Activated T-cell treated with anti-CD3 and anti-CD28 coated beads, Interleukin-2, amount 50 U/mL, for 4 hours (primary cell): ENCODE results near the gene IKZF1. TPM values are rescaled to one million over a fixed set of nuclear protein-coding genes. Genes with fewer than 3 reads are reported as not detected.

Source experiments
- ATAC-seq, 2 donors: fragments of 200-7000 bp; cut with Tn5 transposase; one replicate each; pipeline ENCODE4 v1.10.0; 2021
- DNase-seq: peaks from one replicate; pipeline ENCODE4 v3.0.0-alpha.2; 2020
- H3K27me3 Mint-ChIP-seq: one replicate; pipeline ENCODE4 v1.8.0; 2021; ENCODE audit warnings: low read depth, mixed read lengths
- H3K36me3 Mint-ChIP-seq: one replicate; pipeline ENCODE4 v1.8.0; 2022; ENCODE audit warnings: mixed read lengths; ENCODE audit not compliant: insufficient read depth
- H3K4me1 Mint-ChIP-seq: one replicate; pipeline ENCODE4 v1.8.0; 2021; ENCODE audit warnings: low read depth, mixed read lengths
- H3K4me3 Mint-ChIP-seq: one replicate; pipeline ENCODE4 v1.8.0; 2021; ENCODE audit warnings: mild to moderate bottlenecking, moderate library complexity, mixed read lengths
- H3K9me3 Mint-ChIP-seq: one replicate; pipeline ENCODE4 v1.8.0; 2021; ENCODE audit warnings: mixed read lengths
- total RNA-seq, 3 donors: library from RNA; stranded (reverse); gene quantifications; one replicate each; pipeline ENCODE4 v1.2.1, GENCODE V29; 2021

The IKZF1 gene
- total RNA-seq, 3 donors from 2014 or later: 168 to 229 (median 228) TPM

DNA sequence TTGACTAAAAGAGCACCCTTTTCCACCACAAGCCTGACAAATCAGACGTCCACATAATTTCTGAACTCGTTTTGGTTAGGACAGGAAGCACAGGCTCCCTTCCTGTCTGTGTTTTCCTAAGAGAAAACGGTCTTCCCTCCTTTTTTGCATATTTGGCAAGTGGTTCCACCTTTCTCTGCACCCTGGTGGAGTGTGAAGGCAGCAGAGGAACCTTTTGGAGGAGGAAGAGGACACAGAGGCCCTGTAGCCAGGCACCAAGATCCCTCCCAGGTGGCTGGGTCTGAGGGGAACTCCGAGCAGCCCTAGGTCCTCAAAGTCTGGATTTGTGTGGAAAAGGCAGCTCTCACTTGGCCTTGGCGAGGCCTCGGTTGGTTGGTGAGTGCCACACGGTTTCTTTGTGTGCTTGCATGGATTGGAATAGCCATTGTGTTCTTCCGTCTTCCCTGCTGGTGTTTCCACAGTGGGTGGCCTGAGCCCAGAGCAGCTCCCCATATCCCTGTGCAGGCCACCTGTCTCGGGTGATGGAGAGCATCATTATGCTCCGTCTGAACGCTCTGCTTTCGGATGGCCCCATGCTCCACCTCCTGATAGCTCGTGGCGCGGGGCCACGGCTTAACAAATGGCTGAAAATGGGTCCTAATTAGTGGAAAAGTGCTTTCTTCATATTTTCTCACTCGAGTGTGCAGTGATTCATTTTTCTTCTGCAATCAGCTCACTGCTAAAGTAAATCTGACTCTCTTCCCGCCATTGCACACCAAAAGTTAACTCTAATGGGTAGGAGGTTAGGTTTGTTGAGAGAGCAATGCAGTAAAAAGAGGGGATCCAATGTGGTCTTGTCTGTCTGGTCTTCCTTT, 4.2 kb downstream of the IKZF1 start:
- no peaks in the 10 kb centered on the region for H3K27me3 Mint-ChIP-seq
- peaks cover 56% of the 10 kb centered on the region for H3K4me1 Mint-ChIP-seq
- H3K9me3 Mint-ChIP-seq: no peaks in the 10 kb centered on the region
- DNase-seq: no peak
- peaks cover 29% of the 10 kb centered on the region for H3K36me3 Mint-ChIP-seq
- H3K4me3 Mint-ChIP-seq: peak overlapping the region; percentile 97
- peak; percentile 7 to 14 for ATAC-seq

DNA sequence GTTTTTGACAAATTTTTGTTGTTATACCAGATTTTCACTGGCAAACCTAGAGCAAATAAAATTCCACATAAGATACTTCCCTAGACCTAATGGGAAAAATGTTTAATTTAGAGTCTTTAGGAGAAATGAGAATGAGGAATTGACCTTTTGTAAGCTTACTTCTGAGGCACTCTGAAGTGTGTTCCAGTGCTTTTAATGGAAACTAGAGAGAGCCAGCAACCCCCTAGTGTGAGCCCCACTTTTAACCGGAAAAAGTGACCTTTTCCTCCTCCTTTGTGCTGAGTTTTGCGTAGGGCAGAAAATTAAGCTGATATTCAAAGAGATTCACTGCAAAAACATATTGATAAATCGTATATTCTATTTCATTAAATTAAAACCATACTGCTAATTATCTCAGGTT, 5.2 kb downstream of the IKZF1 start:
- H3K4me1 Mint-ChIP-seq: peaks cover 66% of the 10 kb centered on the region
- peaks cover 32% of the 10 kb centered on the region for H3K36me3 Mint-ChIP-seq
- H3K27me3 Mint-ChIP-seq: no peaks in the 10 kb centered on the region
- H3K4me3 Mint-ChIP-seq: peak overlapping the region; percentile 97
- ATAC-seq: no peak
- DNase-seq: no peak
- H3K9me3 Mint-ChIP-seq: no peaks in the 10 kb centered on the region

DNA sequence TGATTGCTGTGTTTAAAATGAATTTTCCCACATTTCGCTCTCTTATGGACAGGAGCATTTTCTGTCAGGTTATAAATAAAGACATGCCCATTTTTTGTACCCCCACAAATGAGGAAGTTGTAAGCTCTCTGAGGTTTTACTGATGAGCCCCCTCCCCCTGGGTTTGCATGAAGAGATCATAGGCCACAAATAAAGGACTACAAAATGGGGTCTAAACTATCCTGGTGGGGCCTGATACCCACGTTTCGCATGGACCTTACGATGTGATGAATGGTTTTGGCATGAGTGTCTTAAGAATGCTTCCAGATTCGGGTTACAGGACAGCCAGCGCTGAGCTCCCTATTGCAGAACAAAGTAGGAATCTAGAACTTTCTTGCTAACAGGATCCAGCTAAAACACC, 5.8 kb downstream of the IKZF1 start:
- no peaks in the 10 kb centered on the region for H3K27me3 Mint-ChIP-seq
- H3K4me3 Mint-ChIP-seq: peak overlapping the region; percentile 97
- H3K4me1 Mint-ChIP-seq: peaks cover 72% of the 10 kb centered on the region
- DNase-seq: no peak
- H3K36me3 Mint-ChIP-seq: peaks cover 30% of the 10 kb centered on the region
- ATAC-seq: no peak
- H3K9me3 Mint-ChIP-seq: no peaks in the 10 kb centered on the region

DNA sequence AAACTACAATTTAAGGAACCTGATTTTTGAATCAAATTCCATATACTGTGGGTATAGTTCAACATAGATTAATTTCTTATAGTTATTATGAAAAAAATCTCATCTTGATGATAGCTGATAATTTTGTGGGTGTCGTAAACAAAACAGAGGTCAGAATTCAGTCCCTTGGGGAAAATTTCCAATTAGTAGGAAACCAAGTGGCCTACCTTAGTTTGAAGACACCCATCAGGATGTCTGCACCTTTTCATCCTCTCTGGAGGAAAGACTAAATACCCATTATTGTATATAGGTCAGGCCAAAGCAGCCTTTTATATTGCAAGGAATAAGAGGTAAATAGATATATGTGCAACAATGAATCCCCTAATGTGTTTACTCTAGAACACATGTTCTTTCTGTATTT, 6.4 kb downstream of the IKZF1 start:
- DNase-seq (no peak), ATAC-seq (no peak)
- H3K4me3 Mint-ChIP-seq: peak overlapping the region; percentile 97
- H3K4me1 Mint-ChIP-seq: peaks cover 78% of the 10 kb centered on the region
- no peaks in the 10 kb centered on the region for H3K27me3 Mint-ChIP-seq
- H3K36me3 Mint-ChIP-seq: peaks cover 27% of the 10 kb centered on the region
- H3K9me3 Mint-ChIP-seq: no peaks in the 10 kb centered on the region

DNA sequence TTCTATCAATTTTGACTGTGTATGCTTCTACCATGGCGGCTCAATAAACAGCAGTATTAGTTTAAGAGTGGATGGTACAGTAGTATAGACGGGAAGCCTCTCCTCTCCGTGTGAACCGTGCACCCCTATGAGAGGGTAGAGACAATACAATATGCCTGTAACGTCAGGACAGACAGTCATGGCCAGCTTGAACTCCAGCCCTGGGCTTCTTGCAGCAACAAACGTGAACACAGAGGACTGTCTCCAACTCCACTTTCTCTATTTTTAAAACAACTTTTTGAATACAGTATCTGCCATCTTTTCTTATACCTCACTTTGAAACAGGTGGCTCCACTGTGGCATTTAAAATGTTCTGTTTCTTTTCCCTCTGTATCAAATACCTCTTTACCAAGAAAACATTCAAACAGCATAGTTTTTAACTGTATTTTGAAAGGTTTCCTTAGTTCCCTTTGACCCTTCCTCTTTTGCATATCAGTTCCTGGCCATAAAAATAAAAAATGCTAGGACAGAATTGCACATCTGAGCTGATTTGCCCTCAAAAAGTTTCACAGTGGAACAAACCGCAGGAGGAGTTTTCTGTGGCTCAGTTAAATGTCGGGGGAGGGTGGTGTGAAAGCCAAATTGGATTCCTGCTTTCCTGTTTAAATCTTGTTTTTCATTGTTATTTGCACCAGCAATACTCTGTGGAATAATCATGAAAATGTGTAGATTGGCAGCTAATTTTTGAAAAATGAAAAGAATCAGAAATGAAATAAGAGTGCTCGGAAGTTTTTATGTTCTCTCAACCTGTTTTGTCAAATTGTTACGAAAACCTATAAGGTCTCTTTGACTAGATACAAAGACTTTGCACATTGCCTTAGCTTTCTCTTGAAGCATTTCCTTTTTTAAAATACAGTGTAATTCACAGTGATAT, 8.0 kb downstream of the IKZF1 start:
- DNase-seq (no peak), ATAC-seq (peak in 1 of 2 donors; percentile 2)
- Mint-ChIP-seq H3K4me3 (peak overlapping the region; percentile 97), H3K4me1 (peaks cover 91% of the 10 kb centered on the region), H3K9me3 (no peaks in the 10 kb centered on the region), H3K27me3 (no peaks in the 10 kb centered on the region), H3K36me3 (peaks cover 17% of the 10 kb centered on the region)

DNA sequence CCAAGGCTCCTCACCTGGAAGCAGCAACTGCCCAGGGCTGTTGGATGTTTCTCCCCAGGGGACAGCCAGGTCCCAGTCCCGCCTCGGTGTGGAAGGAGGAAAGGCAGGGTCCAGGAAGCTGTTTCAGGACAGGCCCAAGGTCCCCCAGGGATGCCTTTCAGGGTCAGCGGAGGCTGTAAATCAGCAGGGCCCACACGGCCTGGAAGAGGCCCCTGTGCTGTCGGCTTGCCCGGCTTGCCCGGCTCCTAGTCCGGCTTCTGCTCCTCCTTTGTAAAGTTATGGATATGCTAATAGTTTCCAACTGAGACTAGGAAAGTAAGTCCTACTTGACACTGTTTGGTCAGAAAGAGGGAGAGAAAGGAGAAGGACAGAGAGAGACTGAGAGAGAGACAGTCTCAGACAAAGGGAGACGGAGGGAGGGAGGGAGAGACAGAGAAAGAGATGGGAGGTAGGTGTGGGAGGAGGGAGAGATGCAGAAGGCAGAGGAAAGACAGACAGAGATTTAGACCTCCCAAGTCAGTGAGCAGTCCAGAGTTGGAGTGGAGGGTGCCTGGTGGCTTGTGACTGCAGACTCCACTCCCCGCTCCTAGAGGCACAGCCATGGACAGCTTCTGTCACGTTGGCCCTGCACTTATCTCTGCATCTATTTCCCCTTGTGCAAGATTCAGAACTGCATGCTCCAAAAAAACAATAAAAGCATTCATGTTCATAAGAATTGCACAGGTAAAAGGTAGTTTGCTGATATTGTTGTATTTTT, 10.5 kb downstream of the IKZF1 start:
- H3K9me3 Mint-ChIP-seq: no peaks in the 10 kb centered on the region
- H3K4me3 Mint-ChIP-seq: peak overlapping the region; percentile 97
- DNase-seq (no peak), ATAC-seq (no peak)
- no peaks in the 10 kb centered on the region for H3K27me3 Mint-ChIP-seq
- peaks cover 94% of the 10 kb centered on the region for H3K4me1 Mint-ChIP-seq
- H3K36me3 Mint-ChIP-seq: peaks cover 18% of the 10 kb centered on the region

DNA sequence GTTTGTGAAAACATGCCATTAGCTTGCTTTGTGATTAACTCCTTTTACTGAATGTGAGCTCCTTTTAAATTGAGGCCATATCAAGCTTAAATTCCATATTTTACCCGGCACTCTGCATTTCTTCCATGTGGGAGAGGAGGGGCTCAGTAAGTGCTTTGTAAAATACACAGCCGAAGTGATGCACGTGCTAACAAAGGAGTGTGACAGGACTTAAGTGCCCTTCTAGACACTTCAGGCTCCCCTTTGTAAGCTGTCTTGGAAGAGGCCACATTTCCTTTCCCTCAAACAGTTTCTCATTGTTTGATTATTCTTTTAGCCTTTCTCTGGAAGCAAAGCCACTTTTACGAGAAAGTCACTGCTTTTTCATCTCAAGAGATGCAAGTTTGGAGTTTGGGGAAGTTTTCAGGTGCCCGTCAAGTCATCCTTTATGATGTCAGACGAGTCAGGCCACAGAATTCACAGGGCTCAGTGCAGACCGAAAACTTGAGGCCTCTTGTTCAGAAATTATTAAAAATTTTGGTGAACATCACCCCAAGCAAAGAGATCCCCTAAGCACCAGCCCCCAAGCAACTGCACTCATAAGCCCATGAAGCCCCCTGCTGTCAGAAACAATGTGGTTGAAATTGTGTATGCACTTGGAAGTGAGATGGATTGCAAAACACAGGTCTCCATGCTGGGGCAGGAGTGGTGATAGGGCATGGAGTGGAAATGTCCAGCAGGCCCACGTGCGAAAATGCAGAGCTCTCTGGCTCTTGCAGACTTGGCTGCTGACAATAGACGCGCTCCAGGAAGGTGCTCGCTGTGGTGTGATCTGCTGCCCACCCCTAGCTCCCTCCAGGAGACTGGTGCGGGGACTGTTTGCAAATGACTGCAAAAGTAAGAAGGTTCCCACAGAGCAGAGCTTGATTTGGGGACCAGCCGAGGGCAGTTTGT, 11.5 kb downstream of the IKZF1 start:
- Mint-ChIP-seq H3K9me3 (no peaks in the 10 kb centered on the region), H3K27me3 (no peaks in the 10 kb centered on the region), H3K4me3 (peak overlapping the region; percentile 97), H3K36me3 (peaks cover 26% of the 10 kb centered on the region), H3K4me1 (peaks cover 96% of the 10 kb centered on the region)
- peak; percentile 20 for DNase-seq
- peak in 1 of 2 donors; percentile 6 for ATAC-seq

DNA sequence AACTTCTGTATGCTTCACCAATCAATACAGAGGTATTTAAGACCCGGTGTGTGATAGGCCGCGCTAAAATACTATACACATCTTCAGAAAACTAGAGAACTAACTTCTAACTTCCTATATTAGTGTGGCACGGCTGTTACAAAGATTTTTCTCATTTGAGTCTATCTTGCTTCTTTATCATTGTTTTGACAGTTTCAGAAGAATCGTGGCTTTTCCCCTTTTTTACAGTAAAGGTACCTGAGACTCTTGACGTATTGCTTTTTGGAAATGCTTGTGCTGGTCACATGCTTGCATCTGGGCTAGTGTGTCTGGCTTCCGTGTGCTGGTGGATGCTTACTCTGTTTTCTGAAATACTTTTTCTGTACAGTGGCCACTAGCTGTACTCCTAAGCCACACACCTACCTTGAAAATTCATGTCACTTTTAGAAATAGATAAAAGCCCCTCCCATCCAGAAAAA, 12.7 kb downstream of the IKZF1 start:
- ATAC-seq: peak; percentile 76
- no peak for DNase-seq
- Mint-ChIP-seq H3K36me3 (peaks cover 31% of the 10 kb centered on the region), H3K4me3 (peak overlapping the region; percentile 85), H3K4me1 (peaks cover 96% of the 10 kb centered on the region), H3K9me3 (no peaks in the 10 kb centered on the region), H3K27me3 (no peaks in the 10 kb centered on the region)

DNA sequence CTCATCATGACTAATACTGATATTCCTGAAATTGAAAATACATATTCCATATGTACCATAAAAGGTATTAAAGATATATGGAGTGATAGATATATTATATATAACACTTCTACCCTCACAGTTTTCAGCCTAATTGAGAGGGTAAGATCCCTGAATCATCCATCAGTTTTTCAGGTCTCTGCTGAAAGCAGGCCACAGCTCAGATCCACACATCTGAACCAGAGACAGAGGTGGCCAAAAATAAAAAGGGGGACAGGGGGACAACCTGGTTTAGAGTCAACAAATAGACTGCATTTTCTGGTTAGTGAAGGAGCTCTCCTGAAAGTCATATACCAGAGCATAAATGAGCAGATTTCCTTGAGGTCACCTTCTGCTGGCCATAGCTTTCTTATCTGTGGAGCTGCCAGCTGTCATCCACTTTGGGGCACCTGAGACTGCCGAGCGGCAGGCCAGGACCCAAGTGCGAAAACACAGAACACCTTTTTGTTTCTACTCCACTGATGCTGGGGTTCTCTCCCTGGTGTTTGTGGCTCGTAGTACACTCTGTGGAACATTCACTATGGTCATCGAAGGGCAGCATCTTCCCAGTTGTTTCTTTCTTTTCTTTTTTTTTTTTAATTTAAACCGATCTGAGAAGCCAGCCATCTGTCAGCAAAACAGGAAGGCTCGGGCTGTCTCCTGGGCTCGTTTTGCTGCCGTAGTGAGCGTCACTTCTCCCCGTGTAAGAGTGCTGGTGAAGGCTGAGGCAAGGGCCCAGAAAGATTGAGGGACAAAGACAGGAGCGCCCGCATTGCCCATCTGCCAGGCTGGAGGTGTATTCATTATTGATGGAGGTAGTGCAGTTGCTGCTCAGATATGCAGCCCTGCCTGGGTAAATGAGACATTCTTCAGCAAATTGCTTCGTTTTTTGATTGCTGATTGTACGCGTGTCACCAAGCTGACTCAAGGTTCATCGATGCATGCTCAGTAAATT, 13.5 kb downstream of the IKZF1 start:
- Mint-ChIP-seq H3K27me3 (no peaks in the 10 kb centered on the region), H3K4me3 (peak overlapping the region; percentile 85), H3K36me3 (peaks cover 32% of the 10 kb centered on the region), H3K4me1 (peaks cover 97% of the 10 kb centered on the region), H3K9me3 (no peaks in the 10 kb centered on the region)
- ATAC-seq (peak; percentile 27 to 33), DNase-seq (no peak)

DNA sequence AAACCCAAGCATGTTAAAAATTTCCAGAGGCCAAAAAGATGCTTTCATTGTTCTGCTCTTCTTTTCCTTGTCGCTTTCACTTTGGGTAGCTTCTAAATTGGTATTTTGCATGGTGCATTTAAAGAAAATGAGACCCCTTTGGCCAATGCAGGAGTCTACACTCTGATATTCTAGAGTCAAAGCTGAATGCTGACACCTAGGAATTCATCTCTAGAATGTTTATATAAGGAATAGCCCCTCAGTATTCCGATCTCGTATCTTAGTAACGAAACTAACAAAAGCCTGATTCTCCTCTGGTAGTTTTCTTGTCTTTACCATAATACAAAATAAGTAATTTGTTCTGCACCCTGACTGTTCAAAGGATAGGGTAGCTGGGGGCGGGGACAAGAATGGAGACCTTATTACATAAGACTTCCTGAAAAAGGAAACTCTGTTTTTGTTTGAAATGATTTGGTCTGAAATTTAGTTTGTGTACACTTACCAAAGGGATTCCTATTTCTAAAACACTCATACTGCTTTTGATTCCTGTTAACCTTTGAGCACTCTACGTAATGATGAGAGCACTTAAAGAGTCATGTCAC, 17.1 kb downstream of the IKZF1 start:
- Mint-ChIP-seq H3K4me1 (peaks cover 93% of the 10 kb centered on the region), H3K9me3 (no peaks in the 10 kb centered on the region), H3K27me3 (no peaks in the 10 kb centered on the region), H3K36me3 (peaks cover 50% of the 10 kb centered on the region), H3K4me3 (peak overlapping the region; percentile 74)
- DNase-seq: peak; percentile 54
- peak in 1 of 2 donors; percentile 9 for ATAC-seq

DNA sequence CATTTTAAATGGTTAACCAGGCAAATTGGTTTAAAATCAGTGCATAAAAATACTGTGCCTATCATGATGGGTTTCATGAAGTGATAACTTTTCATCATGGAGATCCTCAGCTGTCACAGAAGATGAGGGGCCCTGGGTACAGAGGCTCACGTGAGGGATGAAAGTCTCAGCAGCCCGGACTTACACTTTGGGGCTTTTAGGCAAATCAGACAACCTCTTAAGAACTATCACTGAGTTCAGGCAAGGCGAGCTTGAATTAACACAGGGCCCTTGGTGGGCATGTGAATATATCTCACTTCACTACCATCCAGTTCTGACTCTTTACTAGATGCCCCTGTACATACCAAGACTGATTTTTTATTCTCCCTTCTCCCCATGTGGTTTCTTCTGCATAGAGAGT, 19.6 kb downstream of the IKZF1 start:
- Mint-ChIP-seq H3K4me1 (peaks cover 89% of the 10 kb centered on the region), H3K36me3 (peaks cover 60% of the 10 kb centered on the region), H3K9me3 (no peaks in the 10 kb centered on the region), H3K27me3 (no peaks in the 10 kb centered on the region), H3K4me3 (no peak overlapping the region)
- no peak for ATAC-seq
- no peak for DNase-seq

DNA sequence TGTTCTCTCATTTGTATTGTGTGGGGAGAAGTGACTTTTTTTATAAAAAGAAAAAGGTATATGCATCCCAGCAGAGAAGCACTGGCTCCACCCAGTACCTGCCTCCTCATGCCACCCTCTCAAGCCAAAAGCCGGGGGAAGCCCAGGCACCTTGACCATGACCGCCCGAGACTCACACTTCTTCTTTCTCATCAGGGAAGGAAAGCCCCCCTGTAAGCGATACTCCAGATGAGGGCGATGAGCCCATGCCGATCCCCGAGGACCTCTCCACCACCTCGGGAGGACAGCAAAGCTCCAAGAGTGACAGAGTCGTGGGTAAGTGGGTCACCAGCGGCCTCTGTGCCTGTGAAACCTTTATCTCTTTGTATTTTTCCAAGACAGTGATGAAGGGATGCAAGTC, 22.9 kb downstream of the IKZF1 start:
- Mint-ChIP-seq H3K4me1 (peaks cover 57% of the 10 kb centered on the region), H3K4me3 (no peak overlapping the region), H3K27me3 (no peaks in the 10 kb centered on the region), H3K36me3 (peaks cover 68% of the 10 kb centered on the region), H3K9me3 (no peaks in the 10 kb centered on the region)
- DNase-seq (no peak), ATAC-seq (no peak)
